IMR-90 (cell line): ENCODE results near the gene RANBP3. TPM values are rescaled to one million over a fixed set of nuclear protein-coding genes. Genes with fewer than 3 reads are reported as not detected.
A peak's percentile ranks its signal among the peaks of the same experiment; 100 is the strongest.

Experiments used
- ATAC-seq: fragments of 200-7000 bp; cut with Tn5 transposase; 2 replicates; pipeline ENCODE4 v1.9.1; 2020; ENCODE audit warnings: low read depth, mild to moderate bottlenecking, moderate library complexity
- BruUV-seq: library from RNA; stranded (reverse); fragments of 400-500 nt; replicated peaks from 2 replicates; lab custom pipeline; 2021; lab: Mats Ljungman, UMichigan
- CTCF ChIA-PET: fragments of 300-600 bp; formaldehyde crosslinking; extraction: SDS; loops from one replicate; lab custom pipeline; 2021; ENCODE audit warnings: antibody characterized with exemption; lab: Yijun Ruan, JAX
- POLR2A ChIA-PET: fragments of 300-600 bp; sonication (Branson Sonifier 250); formaldehyde crosslinking; loops from one replicate; lab custom pipeline; 2022; ENCODE audit warnings: antibody characterized with exemption; ENCODE audit not compliant: unreplicated experiment; lab: Charles Lee
- DNase-seq: peaks from one replicate; pipeline ENCODE4 v3.0.0; 2013
- H2AFZ ChIP-seq: replicated peaks from 2 replicates; pipeline ENCODE3; 2013; ENCODE audit warnings: low read length, mild to moderate bottlenecking; ENCODE audit not compliant: poor library complexity
- H2AK5ac ChIP-seq: 2 replicates; pipeline ENCODE4 v1.6.1; 2013; ENCODE audit warnings: low read depth, low read length, inconsistent platforms
- H2AK9ac ChIP-seq: replicated peaks from 2 replicates; pipeline ENCODE3; 2013; ENCODE audit warnings: mild to moderate bottlenecking, low read depth, low read length, moderate library complexity; ENCODE audit not compliant: poor library complexity
- H2BK120ac ChIP-seq: 2 replicates; pipeline ENCODE4 v1.6.1; 2013; ENCODE audit warnings: low read depth, low read length, inconsistent platforms
- H2BK15ac ChIP-seq: 3 replicates; pipeline ENCODE4 v1.6.1; 2013; ENCODE audit warnings: low read depth, low read length, inconsistent platforms
- H2BK20ac ChIP-seq: 2 replicates; pipeline ENCODE4 v1.6.1; 2013; ENCODE audit warnings: low read depth, mild to moderate bottlenecking, inconsistent platforms, low read length, moderate library complexity
- H2BK5ac ChIP-seq: 2 replicates; pipeline ENCODE4 v1.6.1; 2013; ENCODE audit warnings: mild to moderate bottlenecking, low read depth, low read length, inconsistent platforms; ENCODE audit not compliant: poor library complexity, severe bottlenecking
- H3K14ac ChIP-seq: replicated peaks from 2 replicates; pipeline ENCODE4 v1.6.1; 2013; ENCODE audit warnings: low read depth, low read length, inconsistent platforms
- H3K18ac ChIP-seq: 2 replicates; pipeline ENCODE4 v1.6.1; 2013; ENCODE audit warnings: low read depth, low read length, control low read depth
- H3K23ac ChIP-seq: 2 replicates; pipeline ENCODE4 v1.6.1; 2013; ENCODE audit warnings: low read depth, low read length, inconsistent platforms
- H3K27ac ChIP-seq: 2 replicates; pipeline ENCODE4 v1.5.1; 2013; ENCODE audit warnings: mild to moderate bottlenecking, control low read depth, low read length; ENCODE audit not compliant: insufficient read depth
- H3K27me3 ChIP-seq: 2 replicates; pipeline ENCODE4 v1.6.1; 2013; ENCODE audit warnings: low read length; ENCODE audit not compliant: control insufficient read depth, insufficient read depth
- H3K36me3 ChIP-seq: 2 replicates; pipeline ENCODE4 v1.6.1; 2013; ENCODE audit warnings: low read length, mixed read lengths; ENCODE audit not compliant: control insufficient read depth, insufficient read depth
- H3K4ac ChIP-seq: 2 replicates; pipeline ENCODE4 v1.6.1; 2013; ENCODE audit warnings: low read depth, low read length, inconsistent platforms
- H3K4me1 ChIP-seq: 2 replicates; pipeline ENCODE4 v1.6.1; 2013; ENCODE audit warnings: low read length, mixed read lengths; ENCODE audit not compliant: control insufficient read depth, insufficient read depth
- H3K4me2 ChIP-seq: 2 replicates; pipeline ENCODE4 v1.6.1; 2013; ENCODE audit warnings: low read depth, mild to moderate bottlenecking, control low read depth, low read length, moderate library complexity
- H3K4me3 ChIP-seq: 2 replicates; pipeline ENCODE4 v1.5.1; 2013; ENCODE audit warnings: low read depth, mild to moderate bottlenecking, control low read depth, low read length, moderate library complexity; ENCODE audit not compliant: insufficient read depth
- H3K56ac ChIP-seq: 2 replicates; pipeline ENCODE4 v1.6.1; 2013; ENCODE audit warnings: low read length, inconsistent platforms; ENCODE audit not compliant: insufficient read depth; ENCODE audit errors: extremely low read depth
- H3K79me1 ChIP-seq, 2 experiments: 2 replicates each; pipeline ENCODE4 v1.6.1; 2013; ENCODE audit warnings: low read length in 2 of 2, inconsistent platforms in 1 of 2, low read depth in 1 of 2
- H3K9ac ChIP-seq: 2 replicates; pipeline ENCODE4 v1.6.1; 2013; ENCODE audit warnings: low read depth, low read length, control low read depth
- H3K9me1 ChIP-seq: 2 replicates; pipeline ENCODE4 v1.6.1; 2013; ENCODE audit warnings: low read length, inconsistent platforms; ENCODE audit not compliant: insufficient read depth
- H3K9me3 ChIP-seq: 2 replicates; pipeline ENCODE4 v1.6.1; 2013; ENCODE audit warnings: low read length; ENCODE audit not compliant: control insufficient read depth, insufficient read depth
- H4K20me1 ChIP-seq: 2 replicates; pipeline ENCODE4 v1.6.1; 2013; ENCODE audit warnings: low read length, inconsistent platforms; ENCODE audit not compliant: insufficient read depth
- H4K5ac ChIP-seq: 2 replicates; pipeline ENCODE4 v1.6.1; 2013; ENCODE audit warnings: mild to moderate bottlenecking, low read depth, low read length, control low read depth
- H4K8ac ChIP-seq, 2 experiments: 2 replicates each; pipeline ENCODE4 v1.6.1; 2013; ENCODE audit warnings: low read depth in 2 of 2, low read length in 2 of 2, control low read depth in 1 of 2, inconsistent platforms in 1 of 2
- H4K91ac ChIP-seq: 2 replicates; pipeline ENCODE4 v1.6.1; 2013; ENCODE audit warnings: low read depth, low read length, inconsistent platforms; ENCODE audit not compliant: insufficient read depth
- BHLHE40 ChIP-seq: fragments of 150-350 bp; IDR thresholded peaks from 2 replicates; pipeline ENCODE4 v1.6.1; 2016; ENCODE audit warnings: mild to moderate bottlenecking, low read depth, low read length
- CEBPB ChIP-seq: IDR thresholded peaks from 2 replicates; pipeline ENCODE4 v1.6.1; 2012; ENCODE audit warnings: low read depth, low read length, improper control_type of control experiment
- CHD1 ChIP-seq: IDR thresholded peaks from 2 replicates; pipeline ENCODE4 v1.6.1; 2012; ENCODE audit warnings: low read depth, low read length, improper control_type of control experiment
- ELK1 ChIP-seq: fragments of 150-350 bp; IDR thresholded peaks from 2 replicates; pipeline ENCODE4 v1.6.1; 2016; ENCODE audit warnings: low read depth, mild to moderate bottlenecking, low read length, moderate library complexity, borderline replicate concordance
- FOS ChIP-seq: fragments of 150-350 bp; IDR thresholded peaks from 2 replicates; pipeline ENCODE4 v1.6.1; 2016; ENCODE audit warnings: low read depth, low read length
- MAFK ChIP-seq: IDR thresholded peaks from 2 replicates; pipeline ENCODE4 v1.6.1; 2012; ENCODE audit warnings: low read depth, low read length, improper control_type of control experiment
- MXI1 ChIP-seq: IDR thresholded peaks from 2 replicates; pipeline ENCODE4 v1.6.1; 2012; ENCODE audit warnings: low read depth, mild to moderate bottlenecking, low read length, moderate library complexity, borderline replicate concordance
- NFE2L2 ChIP-seq: fragments of 150-350 bp; IDR thresholded peaks from 2 replicates; pipeline ENCODE4 v1.6.1; 2016; ENCODE audit warnings: low read depth, mild to moderate bottlenecking, low read length
- POLR2A ChIP-seq: IDR thresholded peaks from 2 replicates; pipeline ENCODE4 v1.6.1; 2012; ENCODE audit warnings: mild to moderate bottlenecking, low read depth, low read length
- RAD21 ChIP-seq: IDR thresholded peaks from 2 replicates; pipeline ENCODE4 v1.6.1; 2012; ENCODE audit warnings: low read length, improper control_type of control experiment
- RCOR1 ChIP-seq: IDR thresholded peaks from 2 replicates; pipeline ENCODE4 v1.6.1; 2012; ENCODE audit warnings: mild to moderate bottlenecking, low read length, improper control_type of control experiment; ENCODE audit not compliant: insufficient replicate concordance
- RFX5 ChIP-seq: IDR thresholded peaks from 2 replicates; pipeline ENCODE4 v1.8.0; 2012; ENCODE audit warnings: low read depth, mild to moderate bottlenecking, low read length, moderate library complexity
- SMC3 ChIP-seq: fragments of 150-350 bp; IDR thresholded peaks from 2 replicates; pipeline ENCODE4 v1.6.1; 2016; ENCODE audit warnings: low read depth, mild to moderate bottlenecking, antibody characterized with exemption, low read length, moderate library complexity
- USF2 ChIP-seq: fragments of 150-350 bp; IDR thresholded peaks from 2 replicates; pipeline ENCODE4 v1.6.1; 2017; ENCODE audit warnings: mild to moderate bottlenecking, antibody characterized with exemption, low read length, low read depth
- WGBS, 2 experiments: methylation state at CpG; one replicate each; pipeline versions ENCODE4 v1.1.5 to v1.1.7; 2013; ENCODE audit warnings: missing lambda C conversion rate in 2 of 2; ENCODE audit not compliant: insufficient read length in 1 of 2; ENCODE audit errors: extremely low coverage in 2 of 2; 5-methylcytosine and 5-hydroxymethylcytosine counted together
- dilution Hi-C: fragments of 300-500 bp; cut with HindIII; formaldehyde crosslinking; loops from one replicate; pipeline ENCODE4 v1.14.3; 2018; ENCODE audit warnings: low sequenced_read_pairs; ENCODE audit not compliant: unreplicated experiment
- in situ Hi-C: fragments of 300-500 bp; cut with MboI; formaldehyde crosslinking; loops from 3 replicates; pipeline ENCODE4 v1.14.3; 2019; ENCODE audit warnings: low sequenced_read_pairs, inconsistent platforms, mixed read lengths
- intact Hi-C: fragments of 100-400 bp; cut with micrococcal nuclease; formaldehyde crosslinking; loops from 2 replicates; pipeline ENCODE4 v1.10.0; 2022
- polyA plus RNA-seq, 3 experiments: library from polyadenylated mRNA; depleted of rRNA; stranded (reverse); fragments of >200 nt; gene quantifications; 2 replicates each; pipeline ENCODE4 v1.2.3, GENCODE V29; 2012; ENCODE audit warnings: low replicate concordance in 1 of 3
- total RNA-seq: library from RNA; depleted of rRNA; stranded (reverse); fragments of >200 nt; gene quantifications from 2 replicates; pipeline ENCODE4 v1.2.3, GENCODE V29; 2012

Gene RANBP3
- total and polyA plus RNA-seq, 2 of the 4 experiments (the other 2 are of a cell fraction): 42.5 to 111 TPM

- CTCF ChIA-PET: interaction anchor here (0.6 kb wide), 1 partner anchor 125 kb away, joined by 3 read pairs; no protein-coding TSS in a partner anchor
- H2BK20ac ChIP-seq: no peak overlapping the region
- BruUV-seq: no TSS peak
- no peak for TF ChIP-seq SMC3
- no peak for TF ChIP-seq RFX5
- no peak for TF ChIP-seq RCOR1
- TF ChIP-seq CEBPB: no peak
- no peak for TF ChIP-seq POLR2A
- no peak for TF ChIP-seq MXI1
- no peak for TF ChIP-seq FOS
- TF ChIP-seq RAD21: no peak
- no peak for TF ChIP-seq CHD1
- TF ChIP-seq ELK1: no peak
- TF ChIP-seq USF2: no peak
- TF ChIP-seq NFE2L2: no peak
- no peak for TF ChIP-seq MAFK
- TF ChIP-seq BHLHE40: no peak
These were observed 37.4 kb downstream of the RANBP3 start for GRCh38 chr19:5940260-5941208.

More at GRCh38 chr19:5940260-5941208, 37.4 kb downstream of the RANBP3 start:
- Histone ChIP-seq H3K56ac (no peak overlapping the region), H3K4me3 (no peak overlapping the region), H3K27ac (no peak overlapping the region), H3K14ac (no peak overlapping the region), H3K4me2 (no peak overlapping the region), H3K23ac (no peak overlapping the region), H2BK15ac (no peak overlapping the region), H4K91ac (no peak overlapping the region), H3K27me3 (no peaks in the 10 kb centered on the region), H4K8ac (no peak overlapping the region), H4K20me1 (peaks cover 43% of the 10 kb centered on the region), H3K4ac (no peak overlapping the region; the same call in 1 of the 2 replicates), H3K9ac (no peak overlapping the region), H3K9me3 (no peaks in the 10 kb centered on the region), H2AFZ (no peak overlapping the region), H3K18ac (no peak overlapping the region), H2AK5ac (peak overlapping the region; percentile 17; the same call in 1 of the 2 replicates), H3K9me1 (peaks cover 45% of the 10 kb centered on the region), H3K36me3 (peaks cover 37% of the 10 kb centered on the region), H4K5ac (no peak overlapping the region), H3K79me1 (peaks cover 48 to 91% of the 10 kb centered on the region in 2 experiments), H2BK5ac (no peak overlapping the region), H2AK9ac (no peak overlapping the region), H3K4me1 (peaks cover 40% of the 10 kb centered on the region), H2BK120ac (no peak overlapping the region)
- POLR2A ChIA-PET: no interaction called here
- no peak for DNase-seq
- ATAC-seq: no peak
- WGBS, 2 experiments: 91% methylated on average over 8 of the region's 21 CpGs; no CpG with 5 or more reads in 1 of the 2 experiments
- intact Hi-C loops: no loop called here
- in situ Hi-C loops: no loop called here
- dilution Hi-C loops: no loop called here
